ENCODE data around the gene TMEM125. TPM values are rescaled to one million over a fixed set of nuclear protein-coding genes. Genes with fewer than 3 reads are reported as not detected.

Gene TMEM125
- total and polyA plus RNA-seq, 8 donors: 7.0 to 41.9 (median 22.8) TPM

- Histone ChIP-seq H3K4me3 (no peak overlapping the region), H3K36me3 (no peaks in the 10 kb centered on the region), H3K27me3 (no peaks in the 10 kb centered on the region), H3K27ac (peak overlapping the region in 4 of 5 donors; percentile 34 to 59 (median 38)), H3K9me3 (no peaks in the 10 kb centered on the region), H3K4me1 (peaks cover 24 to 57% (median 43%) of the 10 kb centered on the region in 4 donors)
- 40 to 54% (median 48%) methylated on average over 6 to 9 of the region's 9 CpGs for WGBS, 5 donors
- TF ChIP-seq, protein P1, sequence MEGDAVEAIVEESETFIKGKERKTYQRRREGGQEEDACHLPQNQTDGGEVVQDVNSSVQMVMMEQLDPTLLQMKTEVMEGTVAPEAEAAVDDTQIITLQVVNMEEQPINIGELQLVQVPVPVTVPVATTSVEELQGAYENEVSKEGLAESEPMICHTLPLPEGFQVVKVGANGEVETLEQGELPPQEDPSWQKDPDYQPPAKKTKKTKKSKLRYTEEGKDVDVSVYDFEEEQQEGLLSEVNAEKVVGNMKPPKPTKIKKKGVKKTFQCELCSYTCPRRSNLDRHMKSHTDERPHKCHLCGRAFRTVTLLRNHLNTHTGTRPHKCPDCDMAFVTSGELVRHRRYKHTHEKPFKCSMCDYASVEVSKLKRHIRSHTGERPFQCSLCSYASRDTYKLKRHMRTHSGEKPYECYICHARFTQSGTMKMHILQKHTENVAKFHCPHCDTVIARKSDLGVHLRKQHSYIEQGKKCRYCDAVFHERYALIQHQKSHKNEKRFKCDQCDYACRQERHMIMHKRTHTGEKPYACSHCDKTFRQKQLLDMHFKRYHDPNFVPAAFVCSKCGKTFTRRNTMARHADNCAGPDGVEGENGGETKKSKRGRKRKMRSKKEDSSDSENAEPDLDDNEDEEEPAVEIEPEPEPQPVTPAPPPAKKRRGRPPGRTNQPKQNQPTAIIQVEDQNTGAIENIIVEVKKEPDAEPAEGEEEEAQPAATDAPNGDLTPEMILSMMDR (IDR thresholded peaks at IDR 0.05): no peak
- TF ChIP-seq POLR2A (IDR thresholded peaks at IDR 0.05) (no peak), POLR2AphosphoS5 (IDR thresholded peaks at IDR 0.05) (no peak), EP300 (IDR thresholded peaks at IDR 0.05) (no peak)
- DNase-seq: peak; percentile 16 to 44
- intact Hi-C loops (cut with DNase I; ENCODE audit: low total_unique reads): no loop called here
Observed at GRCh38 chr1:43235451-43236121, 34.2 kb upstream of the TMEM125 start.

DNA sequence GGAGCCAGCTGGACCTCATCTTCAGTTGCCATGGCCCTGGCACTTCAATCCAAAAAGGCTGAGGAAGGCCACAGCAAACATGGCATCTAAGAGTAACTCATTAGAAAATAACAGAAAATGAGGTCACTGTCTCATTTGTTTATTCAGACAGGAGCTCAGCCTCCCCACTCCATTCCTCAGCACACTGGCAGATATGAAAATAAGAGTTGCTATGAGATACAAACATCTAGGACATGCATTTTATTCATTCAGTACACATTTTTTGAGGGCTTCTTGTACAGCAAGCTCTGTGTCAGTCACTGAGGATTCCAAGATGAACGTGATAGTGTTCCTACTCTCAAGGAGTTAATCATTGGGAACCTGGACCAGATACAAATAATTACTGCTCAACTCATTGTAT is 32.7 kb upstream of the TMEM125 start:
- no peak for DNase-seq
- intact Hi-C loops (cut with DNase I; ENCODE audit: low total_unique reads): no loop called here
- WGBS, 5 donors: 68 to 80% (median 74%) methylated on average over 1 of the region's 1 CpG
- Histone ChIP-seq H3K4me3 (no peak overlapping the region), H3K27me3 (no peaks in the 10 kb centered on the region), H3K9me3 (no peaks in the 10 kb centered on the region), H3K36me3 (no peaks in the 10 kb centered on the region), H3K4me1 (peaks cover 26 to 49% (median 39%) of the 10 kb centered on the region in 4 donors), H3K27ac (peak overlapping the region in 1 of 5 donors; percentile 1)
- TF ChIP-seq POLR2A (IDR thresholded peaks at IDR 0.05): no peak
- TF ChIP-seq EP300 (IDR thresholded peaks at IDR 0.05): no peak
- TF ChIP-seq, protein P1 (IDR thresholded peaks at IDR 0.05): no peak
- TF ChIP-seq POLR2AphosphoS5 (IDR thresholded peaks at IDR 0.05): no peak

GRCh38 chr1:43238085-43238484 is 31.7 kb upstream of the TMEM125 start:
- peak; percentile 82 to 90 for DNase-seq
- Histone ChIP-seq H3K27me3 (no peaks in the 10 kb centered on the region), H3K9me3 (no peaks in the 10 kb centered on the region), H3K4me1 (peaks cover 25 to 48% (median 31%) of the 10 kb centered on the region in 4 donors), H3K27ac (peak overlapping the region in 1 of 5 donors; percentile 1), H3K36me3 (no peaks in the 10 kb centered on the region), H3K4me3 (no peak overlapping the region)
- WGBS, 5 donors: 7 to 13% (median 8%) methylated on average over 5 of the region's 5 CpGs
- intact Hi-C loops (cut with DNase I; ENCODE audit: low total_unique reads): no loop called here
- TF ChIP-seq, protein P1 (IDR thresholded peaks at IDR 0.05): peak in 5 of 7 experiments; percentile 56 to 82 (median 65)
- TF ChIP-seq POLR2A (IDR thresholded peaks at IDR 0.05) (no peak), POLR2AphosphoS5 (IDR thresholded peaks at IDR 0.05) (peak in 1 of 3 donors; percentile 74), EP300 (IDR thresholded peaks at IDR 0.05) (no peak)

DNA sequence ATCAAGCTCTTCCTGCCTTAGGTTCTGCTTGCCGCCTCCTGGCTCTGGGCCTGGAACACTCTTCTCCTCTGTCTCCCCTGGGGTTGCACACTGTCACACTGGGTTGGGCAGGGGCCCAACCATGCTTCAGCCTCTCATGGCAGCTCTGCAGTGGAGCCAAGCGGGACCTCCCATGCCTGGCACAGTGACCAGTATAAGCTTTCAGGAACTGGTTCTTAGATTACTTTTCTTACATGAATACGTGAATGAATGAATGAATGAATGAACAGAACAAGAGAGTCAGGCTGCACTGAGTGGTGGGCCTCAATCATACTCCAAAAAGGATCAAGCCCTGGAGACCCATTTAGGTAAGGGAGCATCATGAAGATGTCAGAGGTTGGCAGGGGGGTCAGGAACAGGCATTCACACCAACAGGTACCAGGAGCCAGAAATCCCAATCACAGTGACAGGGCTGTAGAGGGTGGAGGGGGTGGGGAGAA is 30.8 kb upstream of the TMEM125 start:
- H3K36me3 ChIP-seq: no peaks in the 10 kb centered on the region
- H3K27me3 ChIP-seq: no peaks in the 10 kb centered on the region
- H3K4me3 ChIP-seq: no peak overlapping the region
- no peak for DNase-seq
- no peaks in the 10 kb centered on the region for H3K9me3 ChIP-seq
- peaks cover 20 to 44% (median 30%) of the 10 kb centered on the region in 4 donors for H3K4me1 ChIP-seq
- TF ChIP-seq, protein P1 (IDR thresholded peaks at IDR 0.05): no peak
- no peak for TF ChIP-seq POLR2A (IDR thresholded peaks at IDR 0.05)
- TF ChIP-seq EP300 (IDR thresholded peaks at IDR 0.05): no peak
- no peak for TF ChIP-seq POLR2AphosphoS5 (IDR thresholded peaks at IDR 0.05)
- H3K27ac ChIP-seq: peak overlapping the region in 1 of 5 donors; percentile 46
- WGBS, 5 donors: 69 to 79% (median 75%) methylated on average over 3 of the region's 3 CpGs
- intact Hi-C loops (cut with DNase I; ENCODE audit: low total_unique reads): no loop called here
